Endothelial cell of umbilical vein (primary cell): Measurements from ENCODE around the gene ACTR3C. TPM values are rescaled to one million over a fixed set of nuclear protein-coding genes. Genes with fewer than 3 reads are reported as not detected.
"Not testable (repeated sequence)": the region's sequence is repeated elsewhere in the genome, so short reads cannot be mapped to it uniquely, and the experiment has no call there.

Experiments
- BruUV-seq: library from RNA; stranded (reverse); fragments of 400-500 nt; replicated peaks from 2 replicates; lab custom pipeline; 2021; lab: Mats Ljungman, UMichigan
- CTCF ChIA-PET: fragments of 300-600, 350-600 bp; sonication (Branson Sonifier 250); formaldehyde crosslinking; loops from one replicate; lab custom pipeline; 2021; ENCODE audit warnings: antibody characterized with exemption, inconsistent platforms; lab: Charles Lee
- POLR2A ChIA-PET: fragments of 300-600, 350-600 bp; sonication (Branson Sonifier 250); formaldehyde crosslinking; loops from one replicate; lab custom pipeline; 2021; ENCODE audit warnings: antibody characterized with exemption, inconsistent platforms; lab: Charles Lee
- DNase-seq: peaks from one replicate; pipeline ENCODE4 v3.0.0-alpha.2; 2011; ENCODE audit warnings: low read depth, low spot score
- FAIRE-seq: peaks from 2 replicates; lab custom pipeline; 2011; peaks lifted over from hg19 to GRCh38; lab: Jason Lieb, UNC
- H2AFZ ChIP-seq: 2 replicates; pipeline ENCODE4 v1.6.0; 2012; ENCODE audit warnings: low read depth, low read length, control low read depth, inconsistent platforms
- H3K27ac ChIP-seq: 2 replicates; pipeline ENCODE4 v1.5.1; 2011; ENCODE audit warnings: low read depth, mild to moderate bottlenecking, control low read depth, low read length, moderate library complexity; ENCODE audit not compliant: insufficient read depth
- H3K27me3 ChIP-seq, 2 experiments: 2 replicates each; pipeline versions ENCODE4 v1.6.0 to v1.6.1; 2011; ENCODE audit warnings: low read length in 2 of 2, mixed read lengths in 1 of 2; ENCODE audit not compliant: control insufficient read depth in 2 of 2, insufficient read depth in 2 of 2
- H3K36me3 ChIP-seq, 2 experiments: 2 replicates in 1 of 2; 3 replicates in 1 of 2; pipeline ENCODE4 v1.5.1; 2011; ENCODE audit warnings: low read length in 2 of 2, mild to moderate bottlenecking in 1 of 2, moderate library complexity in 1 of 2; ENCODE audit not compliant: control insufficient read depth in 2 of 2, insufficient read depth in 2 of 2; ENCODE audit errors: extremely low read depth in 1 of 2
- H3K4me1 ChIP-seq: 3 replicates; pipeline ENCODE4 v1.5.1; 2011; ENCODE audit warnings: mild to moderate bottlenecking, low read length; ENCODE audit not compliant: control insufficient read depth, insufficient read depth; ENCODE audit errors: extremely low read depth
- H3K4me2 ChIP-seq: 2 replicates; pipeline ENCODE4 v1.6.1; 2011; ENCODE audit warnings: low read length, control low read depth, mixed read lengths; ENCODE audit not compliant: insufficient read depth
- H3K4me3 ChIP-seq, 3 experiments: fragments of 200-600 bp in 1 of 3; sonication (generic), shearing (Covaris generic) in 1 of 3; replicated peaks in 1 of 3; 2 replicates each; pipeline ENCODE4 v1.5.1; 2011 to 2016; ENCODE audit warnings: control low read depth in 3 of 3, low read length in 3 of 3, mild to moderate bottlenecking in 2 of 3, inconsistent platforms in 1 of 3, low read depth in 1 of 3, moderate library complexity in 1 of 3; ENCODE audit not compliant: insufficient read depth in 1 of 3
- H3K79me2 ChIP-seq: 2 replicates; pipeline ENCODE4 v1.6.0; 2012; ENCODE audit warnings: low read length, inconsistent platforms; ENCODE audit not compliant: control insufficient read depth, insufficient read depth
- H3K9ac ChIP-seq: replicated peaks from 2 replicates; pipeline ENCODE3; 2011; ENCODE audit warnings: low read length, control low read depth; ENCODE audit not compliant: insufficient read depth; ENCODE audit errors: extremely low read depth
- H3K9me1 ChIP-seq: replicated peaks from 3 replicates; pipeline ENCODE4 v1.6.0; 2011; ENCODE audit warnings: mild to moderate bottlenecking, low read length; ENCODE audit not compliant: control insufficient read depth, insufficient read depth; ENCODE audit errors: extremely low read depth
- H3K9me3 ChIP-seq: replicated peaks from 2 replicates; pipeline ENCODE4 v1.5.1; 2012; ENCODE audit warnings: low read length, inconsistent platforms; ENCODE audit not compliant: control insufficient read depth, insufficient read depth
- H4K20me1 ChIP-seq: replicated peaks from 2 replicates; pipeline ENCODE3; 2011; ENCODE audit warnings: mild to moderate bottlenecking, low read length; ENCODE audit not compliant: control insufficient read depth, insufficient read depth; ENCODE audit errors: extremely low read depth
- dilution Hi-C: fragments of 300-500 bp; cut with MboI; formaldehyde crosslinking; loops from one replicate; pipeline ENCODE4 v1.15.0; 2019; ENCODE audit warnings: low sequenced_read_pairs; ENCODE audit not compliant: extremely low pct_ligation_motif_present
- intact Hi-C: fragments of 100-400 bp; cut with micrococcal nuclease; formaldehyde crosslinking; loops from one replicate; pipeline ENCODE4 v1.10.0; 2022
- polyA plus RNA-seq, 4 experiments: library from polyadenylated mRNA; depleted of rRNA in 3 of 4; stranded (reverse) in 3 of 4; unstranded in 1 of 4; fragments of >200 nt; gene quantifications; 2 replicates each; pipeline versions ENCODE4 v1.2.1 to v1.2.3, GENCODE V29; 2011 to 2012; ENCODE audit warnings: missing spikeins in 1 of 4
- total RNA-seq: library from RNA; stranded (reverse); gene quantifications from 2 replicates; pipeline ENCODE4 v1.2.3, GENCODE V29; 2021

Gene ACTR3C
- total and polyA plus RNA-seq, 2 donors (not counting 3 experiments of a cell fraction or from before 2014, with no cell fraction given) = 0.33 TPM; not detected in 1

DNA sequence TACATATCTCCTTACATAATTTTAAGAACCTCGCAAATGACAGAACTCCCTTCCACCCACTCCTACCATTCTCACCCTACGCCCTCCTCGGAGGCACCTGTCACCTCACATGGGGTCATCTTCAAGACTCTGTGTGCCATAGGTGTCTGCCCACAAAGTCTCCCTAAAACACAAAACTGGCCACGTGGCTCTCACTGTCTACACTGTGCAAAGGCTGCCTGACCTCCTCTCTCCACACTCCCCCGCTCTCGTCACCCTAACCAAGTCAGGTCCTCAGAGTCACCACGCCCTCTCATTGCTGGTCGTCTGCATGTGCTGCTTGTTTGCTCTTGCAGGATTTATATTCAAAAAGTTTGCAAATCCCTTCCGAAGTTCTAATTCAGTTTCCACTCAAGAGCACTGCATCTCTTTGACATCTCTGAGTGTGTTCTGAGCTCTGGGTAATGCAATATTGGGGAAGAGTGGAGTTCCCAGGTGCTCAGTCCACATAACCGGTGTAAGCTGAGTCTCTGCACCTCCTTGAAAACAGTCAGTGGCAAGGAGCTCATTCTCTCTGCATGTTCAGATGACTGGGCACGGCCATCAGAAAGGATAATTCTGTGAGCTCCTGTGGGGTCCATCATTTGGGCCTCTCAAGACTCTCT, 18.0 kb downstream of the ACTR3C start:
- H3K4me2 ChIP-seq, H3K36me3 ChIP-seq, H3K27me3 ChIP-seq, H3K27ac ChIP-seq, H4K20me1 ChIP-seq, FAIRE-seq, H3K9me3 ChIP-seq, BruUV-seq, H2AFZ ChIP-seq, intact Hi-C loops, POLR2A ChIA-PET, DNase-seq, CTCF ChIA-PET, H3K9me1 ChIP-seq, H3K79me2 ChIP-seq, H3K4me1 ChIP-seq, H3K4me3 ChIP-seq, dilution Hi-C loops, H3K9ac ChIP-seq: not testable (repeated sequence)

DNA sequence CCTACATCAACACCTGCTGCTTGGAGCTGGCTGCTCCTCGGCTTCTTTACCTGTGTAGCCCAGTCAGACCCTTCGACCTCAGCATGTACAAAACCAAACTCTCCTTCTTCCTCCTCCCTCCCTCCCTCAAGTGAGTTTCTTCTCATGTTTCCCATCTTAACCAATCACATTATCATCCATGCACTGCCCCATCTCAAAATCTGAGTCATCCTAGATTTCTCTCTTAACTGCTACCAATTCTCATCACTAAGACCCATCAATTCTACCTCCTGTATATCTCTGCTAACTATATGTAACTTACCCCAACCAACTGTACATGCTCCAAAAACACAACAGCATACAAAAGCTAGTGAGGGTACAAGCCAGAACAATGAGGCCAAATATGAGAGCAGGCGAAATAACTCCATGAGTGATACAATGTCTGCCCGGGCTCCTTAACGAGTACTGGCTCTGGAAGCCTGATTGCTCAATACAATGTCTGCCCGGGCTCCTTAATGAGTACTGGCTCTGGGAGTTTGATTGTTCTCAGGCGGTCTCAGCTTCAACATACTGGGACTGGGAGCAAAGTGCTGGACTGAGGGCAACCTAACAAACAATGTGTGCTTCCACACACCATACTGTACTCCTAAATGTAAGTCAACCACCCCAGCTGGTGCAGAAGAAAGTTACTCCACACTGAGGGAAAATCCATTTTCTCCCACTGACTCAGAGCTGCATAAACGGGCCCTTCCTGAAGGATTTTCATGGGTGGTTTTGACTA, 18.7 kb downstream of the ACTR3C start:
- POLR2A ChIA-PET, H2AFZ ChIP-seq, H3K4me1 ChIP-seq, H3K9me3 ChIP-seq, intact Hi-C loops, H3K36me3 ChIP-seq, CTCF ChIA-PET, H3K9me1 ChIP-seq, H3K9ac ChIP-seq, dilution Hi-C loops, H3K27ac ChIP-seq, H3K4me3 ChIP-seq, FAIRE-seq, H4K20me1 ChIP-seq, H3K79me2 ChIP-seq, H3K27me3 ChIP-seq, DNase-seq, H3K4me2 ChIP-seq, BruUV-seq: not testable (repeated sequence)

DNA sequence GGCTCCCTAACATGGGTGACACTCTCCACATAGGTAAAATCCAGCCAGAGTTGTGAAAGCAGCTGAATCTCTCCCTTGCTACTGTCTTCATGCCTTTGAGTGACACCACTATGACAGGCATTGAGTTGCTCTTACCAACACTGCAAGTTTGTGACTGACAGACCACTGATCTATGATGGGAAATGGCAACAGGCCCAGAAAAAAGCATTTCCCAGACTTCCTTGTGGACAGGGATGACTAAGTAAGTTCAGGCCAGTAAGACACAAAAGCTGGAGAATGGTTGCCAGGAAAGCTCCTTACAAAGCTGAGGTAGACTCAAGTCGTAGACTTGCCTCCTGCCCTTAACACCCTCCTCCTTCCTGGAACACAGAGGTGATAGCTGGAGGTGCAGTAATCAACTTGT, 20.4 kb downstream of the ACTR3C start:
- H3K27ac ChIP-seq, DNase-seq, H2AFZ ChIP-seq, H3K9me3 ChIP-seq, dilution Hi-C loops, BruUV-seq, FAIRE-seq, H3K4me1 ChIP-seq, H3K27me3 ChIP-seq, H3K79me2 ChIP-seq, H3K4me2 ChIP-seq, intact Hi-C loops, H4K20me1 ChIP-seq, H3K9ac ChIP-seq, H3K9me1 ChIP-seq, H3K4me3 ChIP-seq, CTCF ChIA-PET, POLR2A ChIA-PET, H3K36me3 ChIP-seq: not testable (repeated sequence)

DNA sequence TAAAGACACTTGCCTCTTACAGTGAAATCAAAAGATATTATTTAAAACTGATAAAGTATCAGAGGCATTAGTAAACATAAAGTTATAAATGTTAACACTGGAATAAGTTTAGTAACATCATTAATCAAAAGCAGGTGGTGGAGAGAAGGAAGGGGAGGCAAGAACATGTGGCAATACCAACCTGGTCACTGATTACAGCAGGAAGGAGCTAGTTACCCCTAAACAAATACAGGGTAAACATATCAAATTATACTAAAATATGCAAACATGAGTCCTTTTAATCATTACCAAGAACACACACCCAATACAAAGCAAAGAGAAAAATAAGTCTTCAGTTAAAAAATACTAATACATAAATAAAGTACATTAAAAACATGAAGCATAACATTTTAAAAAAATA, 25.4 kb downstream of the ACTR3C start:
- H3K27me3 ChIP-seq, H4K20me1 ChIP-seq, DNase-seq, BruUV-seq, H3K36me3 ChIP-seq, H3K27ac ChIP-seq, CTCF ChIA-PET, dilution Hi-C loops, intact Hi-C loops, H3K79me2 ChIP-seq, H3K9me3 ChIP-seq, H3K4me2 ChIP-seq, H3K4me1 ChIP-seq, H3K4me3 ChIP-seq, FAIRE-seq, H3K9ac ChIP-seq, H2AFZ ChIP-seq, POLR2A ChIA-PET, H3K9me1 ChIP-seq: not testable (repeated sequence)
